A673 (cell line): ENCODE data around the gene RBFOX2.

Experiments used
- CTCF ChIP-seq: fragments of 300-800, 200-600 bp; sonication (generic); conservative IDR thresholded peaks from 2 replicates; pipeline ENCODE4 v1.5.1; 2017; ENCODE audit warnings: low read depth, mild to moderate bottlenecking, antibody characterized with exemption, low read length, moderate library complexity, mixed read lengths
- EZH2 ChIP-seq: fragments of 200-600 bp; sonication (generic); IDR thresholded peaks from 2 replicates; pipeline ENCODE4 v1.6.1; 2017; ENCODE audit warnings: borderline replicate concordance, low read depth, mild to moderate bottlenecking, mixed read lengths, antibody characterized with exemption, low read length; ENCODE audit not compliant: poor library complexity, severe bottlenecking

GRCh38 chr22:35914665-35915476 is 113.8 kb downstream of the RBFOX2 start:
- no peak for TF ChIP-seq CTCF
- no peak for TF ChIP-seq EZH2
